Tibial nerve (tissue), 4 donors: ENCODE measurements around the gene APH1B. TPM values are rescaled to one million over a fixed set of nuclear protein-coding genes. Genes with fewer than 3 reads are reported as not detected.
A peak's percentile ranks its signal among the peaks of the same experiment; 100 is the strongest.

Experiments
- DNase-seq, 2 donors: peaks; one replicate each; pipeline ENCODE4 v3.0.0-alpha.2; 2019; ENCODE audit warnings: low spot score in 2 of 2
- H3K27ac ChIP-seq, 4 donors: fragments of 200-600 bp; sonication (generic) in 3 of 4; one replicate each; pipeline ENCODE4 v1.5.1; 2017 to 2019; ENCODE audit warnings: mild to moderate bottlenecking in 1 of 4
- H3K27me3 ChIP-seq, 2 donors: fragments of 200-600 bp; sonication (generic) in 1 of 2; one replicate each; pipeline versions ENCODE4 v1.5.1 to v1.6.0; 2017 to 2019
- H3K36me3 ChIP-seq, 3 donors: fragments of 200-600 bp; sonication (generic); one replicate each; pipeline ENCODE4 v1.5.1; 2018 to 2019
- H3K4me1 ChIP-seq, 4 donors: fragments of 200-600 bp; sonication (generic) in 3 of 4; one replicate each; pipeline ENCODE4 v1.5.1; 2017 to 2019
- H3K4me3 ChIP-seq, 4 donors: fragments of 200-600 bp; sonication (generic) in 3 of 4; one replicate each; pipeline ENCODE4 v1.5.1; 2017 to 2019; ENCODE audit warnings: mild to moderate bottlenecking in 1 of 4, moderate library complexity in 1 of 4
- H3K9me3 ChIP-seq, 4 donors: fragments of 200-600 bp; sonication (generic) in 3 of 4; one replicate each; pipeline ENCODE4 v1.5.1; 2017 to 2019
- CTCF ChIP-seq, 5 experiments: fragments of 200-600 bp in 3 of 5; fragments of 450-650 bp in 2 of 5; sonication (generic) in 3 of 5; IDR thresholded peaks; one replicate each; pipeline ENCODE4 v1.5.1; 2016 to 2019; ENCODE audit warnings: antibody characterized with exemption in 5 of 5, mild to moderate bottlenecking in 3 of 5, moderate library complexity in 2 of 5
- EP300 ChIP-seq, 2 donors: sonication (generic); formaldehyde crosslinking; IDR thresholded peaks; one replicate each; pipeline ENCODE4 v1.6.1; 2017; ENCODE audit warnings: antibody characterized with exemption in 2 of 2, mild to moderate bottlenecking in 1 of 2
- POLR2A ChIP-seq, 2 donors: fragments of 450-650 bp; IDR thresholded peaks; one replicate each; pipeline ENCODE4 v1.6.1; 2017; ENCODE audit warnings: antibody characterized with exemption in 2 of 2, mild to moderate bottlenecking in 2 of 2, moderate library complexity in 2 of 2
- WGBS, 2 donors: methylation state at CpG; one replicate each; pipeline ENCODE4 v1.1.5; 2018; 5-methylcytosine and 5-hydroxymethylcytosine counted together
- total RNA-seq, 4 donors: library from RNA; depleted of rRNA; stranded (reverse); fragments of >200 nt; gene quantifications; one replicate each; pipeline ENCODE4 v1.1.0, GENCODE V29; 2016

Gene APH1B
- total RNA-seq, 4 donors from 2014 or later: 11.0 to 18.4 (median 16.1) TPM

- H3K27me3 ChIP-seq: no peaks in the 10 kb centered on the region
- no peak overlapping the region for H3K4me3 ChIP-seq
- H3K27ac ChIP-seq: no peak overlapping the region
- no peaks in the 10 kb centered on the region for H3K9me3 ChIP-seq
- no peaks in the 10 kb centered on the region for H3K36me3 ChIP-seq
- H3K4me1 ChIP-seq: peaks cover 0 to 42% (median 5%) of the 10 kb centered on the region in 4 donors
- TF ChIP-seq EP300 (IDR thresholded peaks at IDR 0.05): no peak
- no peak for TF ChIP-seq CTCF (IDR thresholded peaks at IDR 0.05)
- no peak for TF ChIP-seq POLR2A (IDR thresholded peaks at IDR 0.05)
- WGBS, 2 donors: 89 to 92% methylated on average over 6 to 14 of the region's 14 CpGs
- DNase-seq: no peak
These were observed 68.0 kb downstream of the APH1B start for GRCh38 chr15:63345391-63345752.

DNA sequence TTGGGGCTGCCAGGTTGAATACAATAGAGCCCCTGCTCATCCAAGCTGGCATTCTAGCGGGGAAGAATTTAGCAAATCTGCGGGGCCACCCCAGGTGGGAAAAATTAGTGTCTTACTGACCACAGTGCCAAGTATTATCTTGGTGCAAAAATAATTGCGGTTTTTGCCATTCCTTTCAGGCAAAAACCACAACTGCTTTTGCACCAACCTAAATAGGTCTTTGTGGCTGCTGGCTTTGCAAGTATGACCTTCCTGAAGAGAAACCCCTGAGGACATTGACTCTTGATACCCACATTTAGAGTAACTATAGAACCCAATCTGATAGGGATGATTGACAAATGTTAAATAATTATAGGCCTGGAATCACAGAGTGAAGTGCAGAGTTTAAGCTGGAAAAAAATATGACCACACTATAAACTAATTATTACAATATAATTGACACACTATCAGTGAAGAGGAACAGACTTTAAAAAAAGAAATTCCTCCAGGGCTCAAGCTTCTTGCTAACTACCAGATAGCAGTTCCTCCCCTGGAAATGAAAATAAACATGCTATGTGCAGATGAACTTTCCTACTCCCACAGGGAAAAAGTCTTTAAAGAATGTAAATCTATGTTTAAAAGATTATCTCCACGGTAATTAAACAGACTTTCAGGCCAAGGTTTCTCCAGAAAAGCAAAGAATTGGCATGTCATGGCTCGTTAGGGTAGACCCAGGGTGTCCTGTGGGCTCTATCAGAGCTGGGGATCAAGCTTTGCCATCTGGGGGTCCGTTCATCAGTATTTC lies 69.9 kb downstream of the APH1B start:
- H3K36me3 ChIP-seq: no peaks in the 10 kb centered on the region
- no peak overlapping the region for H3K4me3 ChIP-seq
- peaks cover 0 to 46% (median 6%) of the 10 kb centered on the region in 4 donors for H3K4me1 ChIP-seq
- 63 to 64% methylated on average over 6 of the region's 6 CpGs for WGBS, 2 donors
- no peaks in the 10 kb centered on the region for H3K27me3 ChIP-seq
- peak overlapping the region in 1 of 4 donors; percentile 17 for H3K27ac ChIP-seq
- H3K9me3 ChIP-seq: no peaks in the 10 kb centered on the region
- DNase-seq: no peak
- TF ChIP-seq POLR2A (IDR thresholded peaks at IDR 0.05) (no peak), EP300 (IDR thresholded peaks at IDR 0.05) (no peak), CTCF (IDR thresholded peaks at IDR 0.05) (no peak)

DNA sequence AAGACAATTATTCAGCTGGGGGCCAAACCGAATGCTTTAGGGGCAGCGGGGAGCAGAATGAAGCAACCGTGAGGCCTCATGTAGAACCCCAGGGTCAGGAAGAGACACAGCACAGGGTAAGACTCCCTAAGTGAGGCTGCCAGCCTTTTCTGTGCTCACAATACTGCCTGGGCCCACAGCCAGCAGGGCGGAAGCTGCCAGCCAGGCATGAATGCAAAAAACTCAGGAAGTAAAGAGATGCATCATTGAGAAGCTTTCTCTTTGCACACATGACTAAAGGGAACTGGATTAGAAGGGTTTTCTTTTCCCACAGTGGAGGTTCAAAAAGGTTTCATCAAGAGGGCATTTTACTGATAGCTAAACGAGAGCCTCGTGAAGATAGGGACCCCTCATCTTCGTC lies 71.0 kb downstream of the APH1B start:
- Histone ChIP-seq H3K36me3 (no peaks in the 10 kb centered on the region), H3K4me3 (no peak overlapping the region), H3K27ac (peak overlapping the region in 2 of 4 donors; percentile 14 to 68), H3K27me3 (no peaks in the 10 kb centered on the region), H3K4me1 (peaks cover 0 to 46% (median 6%) of the 10 kb centered on the region in 4 donors), H3K9me3 (no peaks in the 10 kb centered on the region)
- DNase-seq: peak in 1 of 2 donors; percentile 31
- 31 to 36% methylated on average over 7 of the region's 7 CpGs for WGBS, 2 donors
- TF ChIP-seq EP300 (IDR thresholded peaks at IDR 0.05) (peak in 1 of 2 donors; percentile 14), POLR2A (IDR thresholded peaks at IDR 0.05) (no peak), CTCF (IDR thresholded peaks at IDR 0.05) (no peak)

DNA sequence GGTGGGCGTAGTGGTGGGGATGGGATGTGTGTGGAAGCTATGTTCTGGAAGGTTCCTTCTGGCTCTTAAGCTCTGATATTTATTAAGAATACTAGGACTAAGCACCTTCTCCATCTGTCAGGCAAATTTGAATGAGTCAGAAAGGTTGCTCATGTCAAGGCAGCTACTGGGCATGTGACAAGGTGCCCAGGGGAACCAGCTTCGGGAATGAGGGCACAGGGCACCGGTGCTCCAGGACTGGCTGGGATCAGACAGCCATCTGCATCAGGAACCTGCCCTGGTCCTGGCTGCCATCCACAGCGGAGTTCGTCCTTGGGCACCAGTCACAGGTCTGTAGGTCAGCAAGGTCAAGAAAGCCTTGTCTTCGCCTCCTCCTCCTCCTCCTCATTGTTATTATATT lies 71.8 kb downstream of the APH1B start:
- 77 to 85% methylated on average over 6 of the region's 6 CpGs for WGBS, 2 donors
- H3K27ac ChIP-seq: peak overlapping the region in 2 of 4 donors; percentile 63 to 68

More for the DNA sequence above, 71.8 kb downstream of the APH1B start:
- Histone ChIP-seq H3K36me3 (no peaks in the 10 kb centered on the region), H3K27me3 (no peaks in the 10 kb centered on the region), H3K4me3 (no peak overlapping the region), H3K9me3 (no peaks in the 10 kb centered on the region), H3K4me1 (peaks cover 0 to 46% (median 6%) of the 10 kb centered on the region in 4 donors)
- TF ChIP-seq CTCF (IDR thresholded peaks at IDR 0.05): no peak
- TF ChIP-seq POLR2A (IDR thresholded peaks at IDR 0.05): no peak
- DNase-seq: no peak
